ELR (cell line): Measurements from ENCODE around the gene IL24.

Experiments
- DNase-seq: peaks from one replicate; pipeline ENCODE4 v3.0.0-alpha.2; 2015; ENCODE audit warnings: low read depth

The IL24 gene

DNA sequence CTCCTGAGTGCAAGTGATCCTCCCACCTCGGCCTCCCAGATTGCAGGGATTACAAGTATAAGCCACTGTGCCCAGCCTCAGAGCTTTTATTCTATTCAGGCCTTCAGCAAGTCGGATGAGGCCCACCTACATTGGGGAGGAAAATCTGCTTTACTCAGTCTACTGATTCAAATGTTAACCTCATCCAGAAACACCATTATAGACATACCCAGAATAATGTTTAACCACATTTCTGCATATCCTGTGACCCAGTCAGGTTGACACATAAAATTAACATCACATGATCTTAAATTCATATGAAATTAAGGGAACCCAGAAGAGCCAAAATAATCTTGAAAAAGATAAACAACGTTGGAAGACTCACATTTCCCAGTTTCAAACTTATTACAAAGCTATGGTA, 16.9 kb upstream of the IL24 start:
- no peak for DNase-seq

DNA sequence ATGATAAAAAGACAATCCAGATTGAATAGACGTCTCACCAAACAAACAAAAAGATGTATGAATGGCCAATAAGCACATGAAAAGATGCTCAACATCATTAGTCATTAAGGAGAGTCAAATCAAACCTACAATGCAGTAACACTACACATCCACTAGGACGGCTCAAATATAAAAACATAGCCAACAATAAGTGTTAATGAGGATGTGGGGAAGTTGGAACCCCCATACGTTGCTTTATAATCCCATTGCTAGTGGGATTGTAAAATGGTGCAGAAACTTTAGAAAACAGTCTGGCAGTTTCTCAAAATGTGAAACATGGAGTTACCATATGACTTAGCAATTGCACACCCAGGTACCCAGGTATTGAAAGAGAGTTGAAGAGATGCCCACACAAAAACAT, 14.7 kb upstream of the IL24 start:
- no peak for DNase-seq

DNA sequence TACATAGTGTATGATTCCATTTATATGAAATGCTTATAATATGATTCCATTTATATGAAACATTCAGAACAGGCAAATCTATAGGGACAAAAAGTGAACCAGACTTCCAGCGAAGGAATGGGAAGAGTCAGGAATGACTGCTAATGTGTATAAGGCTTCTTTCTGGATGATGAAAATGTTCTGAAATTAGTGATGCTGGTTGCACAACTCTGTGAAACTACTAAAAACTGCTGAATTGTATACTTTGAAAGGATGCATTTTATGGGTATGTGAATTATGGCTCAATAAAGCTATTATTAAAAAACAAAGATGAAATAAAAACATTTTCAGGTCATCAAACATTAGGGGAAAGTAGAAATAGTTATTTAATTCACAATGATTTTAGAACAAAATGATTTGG, 14.1 kb upstream of the IL24 start:
- DNase-seq, result no peak

DNA sequence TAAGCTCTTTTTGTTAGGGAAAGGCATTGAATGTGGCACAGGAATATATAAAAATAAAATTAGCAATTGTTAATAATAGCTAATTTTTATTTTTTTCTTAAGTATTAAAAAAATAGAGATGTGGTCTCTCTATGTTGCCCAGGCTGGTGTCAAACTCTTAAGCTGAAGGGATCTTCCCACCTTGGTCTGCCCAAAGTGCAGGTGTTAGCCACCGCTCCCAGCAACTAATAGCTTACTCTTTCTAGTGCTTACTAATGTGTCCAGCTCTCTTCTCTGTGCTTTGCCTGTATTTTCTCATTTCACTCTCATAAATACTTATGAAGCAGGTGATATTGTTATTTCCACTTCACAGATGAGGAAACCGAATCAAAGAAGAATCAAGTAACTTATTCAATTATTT, 13.4 kb upstream of the IL24 start:
- DNase-seq, result no peak

DNA sequence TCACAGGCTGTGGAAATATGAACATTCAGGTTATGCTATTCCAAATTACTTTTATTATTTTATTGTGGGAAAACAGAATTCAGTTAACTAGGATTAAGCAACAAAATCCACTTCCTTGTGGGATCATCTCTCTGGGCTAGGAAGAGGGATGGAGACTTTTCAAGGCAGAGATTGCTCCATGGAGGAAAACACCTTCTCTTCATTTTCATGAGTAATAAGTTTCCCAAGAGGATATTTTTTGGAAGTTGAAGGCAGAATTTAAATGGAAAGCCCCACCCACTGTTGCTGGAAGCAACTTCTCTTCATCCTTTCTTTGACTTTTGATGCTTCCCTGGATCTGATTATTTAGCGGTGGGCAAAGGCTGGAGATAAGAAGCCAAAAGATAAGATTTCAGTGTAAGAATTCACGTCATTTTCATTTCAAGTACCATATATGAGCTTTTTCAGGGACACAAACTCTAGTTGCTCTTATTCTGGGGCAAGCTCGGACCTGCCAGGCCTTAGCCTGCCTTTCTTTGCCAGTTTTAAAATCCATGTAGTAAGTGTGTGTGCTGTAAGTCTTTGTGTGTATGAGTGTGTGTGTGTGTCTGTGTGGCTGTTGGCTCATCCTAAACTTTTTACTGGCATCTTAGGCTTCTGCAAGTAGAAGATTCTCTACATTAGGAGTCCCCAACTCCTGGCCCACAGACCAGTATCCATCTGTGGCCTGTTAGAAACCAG, 11.7 kb upstream of the IL24 start:
- no peak for DNase-seq

DNA sequence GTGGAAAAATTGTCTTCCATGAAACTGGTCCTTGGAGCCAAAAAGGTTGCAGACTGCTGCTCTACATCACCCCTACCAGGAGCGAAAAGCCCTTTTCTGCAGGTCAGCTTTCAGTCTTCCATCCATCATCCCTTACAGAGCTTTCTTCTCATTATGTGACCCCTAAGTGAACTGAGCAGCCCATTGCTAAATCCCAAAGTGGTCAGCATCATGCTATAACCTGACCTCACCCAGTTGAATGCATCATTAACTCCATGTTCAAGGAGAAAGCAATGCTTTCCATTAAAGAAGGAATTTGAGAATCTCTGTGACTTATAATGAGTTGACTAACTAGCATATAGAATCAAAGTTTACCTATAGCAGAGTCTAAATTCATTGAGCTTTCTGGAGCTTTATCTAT, 10.4 kb upstream of the IL24 start:
- DNase-seq, result no peak

DNA sequence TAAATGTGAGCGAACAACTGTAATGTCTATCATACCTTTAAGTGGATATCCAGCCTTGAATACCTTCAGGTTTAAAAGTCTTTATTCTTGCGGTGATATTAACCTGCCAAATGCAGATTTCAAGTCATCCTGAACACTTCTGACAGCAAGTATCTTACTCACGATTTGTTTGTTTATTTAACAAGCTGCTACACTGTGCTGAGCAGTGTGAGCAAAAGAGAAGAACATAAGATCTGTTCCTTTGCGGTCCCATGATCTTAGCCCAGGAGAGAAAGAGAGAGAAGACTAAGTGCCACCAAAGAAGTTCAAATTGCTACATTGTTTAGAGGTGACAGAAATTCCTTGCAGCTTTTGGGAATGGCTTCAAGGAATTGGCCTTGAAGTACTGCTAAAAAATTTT, 9.5 kb upstream of the IL24 start:
- peak; percentile 67 for DNase-seq

DNA sequence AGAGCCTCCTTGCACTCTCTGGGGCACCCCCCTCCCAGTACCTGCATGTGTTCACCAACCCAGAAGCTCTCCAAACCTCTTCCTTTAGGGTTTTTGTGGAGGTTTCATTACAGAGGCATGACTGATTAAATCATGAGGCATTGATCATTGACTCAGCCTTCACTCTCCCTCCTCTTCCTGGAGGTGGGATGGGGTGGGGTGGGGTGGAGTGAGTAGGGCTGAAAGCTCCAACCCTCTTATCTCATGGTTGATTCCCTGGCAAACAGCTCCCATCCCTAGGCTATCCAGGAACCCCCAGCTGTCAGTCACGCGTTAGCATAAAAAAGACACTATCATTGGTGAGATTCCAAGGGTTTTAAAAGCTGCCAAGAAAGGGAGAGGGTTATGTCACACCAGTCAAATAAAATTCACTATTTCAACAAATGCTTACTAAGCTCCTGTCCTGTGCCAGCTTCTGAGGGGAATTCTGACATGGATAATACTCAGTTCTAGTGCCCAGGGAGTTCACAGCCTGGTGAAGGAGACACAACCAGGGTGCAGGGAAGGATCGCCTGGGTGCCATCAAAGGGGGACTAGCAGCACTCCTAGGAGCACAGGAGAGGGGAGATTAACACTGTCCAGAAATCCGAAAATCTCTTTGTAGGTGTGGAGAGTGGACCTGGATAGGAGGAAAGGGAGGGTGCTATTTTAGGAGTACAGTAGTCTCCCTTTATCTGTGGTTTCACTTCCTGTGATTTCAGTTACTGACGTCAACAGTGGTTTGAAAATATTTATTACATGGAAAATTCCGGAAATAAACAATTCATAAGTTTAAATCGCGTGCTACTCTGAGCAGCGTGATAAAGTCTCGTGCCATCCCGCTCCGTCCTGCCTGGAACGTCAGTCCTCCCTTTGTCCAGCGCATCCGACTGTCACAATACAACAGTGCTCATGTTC, 6.8 kb upstream of the IL24 start:
- peak; percentile 91 for DNase-seq

DNA sequence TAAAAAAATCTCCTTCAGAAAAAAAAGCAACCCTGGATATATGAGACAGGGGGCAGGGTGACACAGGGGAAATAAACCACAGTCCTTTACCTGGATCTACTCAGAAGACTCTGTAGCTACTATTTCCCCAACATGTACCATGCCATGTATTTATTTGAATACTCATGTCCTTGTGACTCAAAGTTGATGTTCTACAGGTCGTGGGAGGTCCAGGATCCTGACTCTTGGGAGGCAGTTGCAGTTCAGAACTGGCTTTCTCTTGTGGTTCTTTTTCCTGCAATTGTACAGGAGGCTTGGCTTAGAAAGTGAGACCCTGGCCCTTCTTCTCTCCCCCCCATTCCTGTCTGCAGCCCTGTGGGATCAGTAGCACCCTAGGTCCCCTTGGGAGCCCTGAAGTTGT, 5.8 kb upstream of the IL24 start:
- DNase-seq, result peak; percentile 51

DNA sequence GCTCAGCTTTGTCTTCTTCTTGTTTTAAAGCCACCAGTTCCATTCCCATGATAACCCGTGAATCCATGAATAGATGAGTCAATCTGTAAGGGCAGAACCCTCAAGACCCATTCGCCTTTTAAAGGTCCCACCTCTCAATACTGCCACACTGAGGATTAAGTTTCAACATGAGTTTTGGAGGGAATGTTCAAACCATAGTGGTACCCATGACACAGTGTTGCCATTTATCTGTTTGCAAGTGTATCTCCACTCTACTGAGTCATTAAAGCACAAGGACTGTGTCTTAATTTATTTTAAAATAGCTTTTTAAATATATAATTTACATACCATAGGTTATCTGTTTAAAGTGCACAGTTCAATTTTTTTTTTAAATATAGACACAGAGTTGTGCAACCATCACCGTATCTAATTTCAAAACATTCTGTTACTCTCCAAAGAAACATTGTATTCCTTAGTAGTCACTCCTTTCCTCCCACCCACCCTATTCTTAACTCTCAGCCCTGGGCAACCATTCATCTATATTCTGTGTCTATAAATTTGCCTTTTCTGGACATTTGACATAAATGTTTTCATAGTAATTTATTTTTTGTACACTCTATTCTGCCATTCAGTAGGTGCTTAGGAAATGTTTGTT, 4.8 kb upstream of the IL24 start:
- peak; percentile 66 for DNase-seq

DNA sequence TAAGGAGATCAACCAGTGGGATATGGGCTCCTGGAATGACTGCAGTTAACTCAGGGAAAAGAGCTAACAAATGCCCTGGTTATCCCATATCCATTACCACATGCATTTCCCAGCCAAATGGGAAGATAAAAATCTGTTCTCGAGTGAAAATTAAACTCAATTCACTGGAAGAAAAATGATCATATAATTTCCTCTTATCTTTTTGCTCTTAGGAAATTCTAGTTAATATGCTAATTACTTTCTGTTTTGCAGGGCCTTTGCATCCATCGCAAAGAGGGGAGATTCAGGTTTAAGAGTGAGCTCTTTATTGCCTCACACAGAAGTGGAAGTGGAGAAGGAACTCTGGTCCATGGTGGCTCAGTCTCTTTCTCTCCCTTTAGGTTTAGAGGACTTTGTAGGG, 3.9 kb upstream of the IL24 start:
- DNase-seq, result no peak

DNA sequence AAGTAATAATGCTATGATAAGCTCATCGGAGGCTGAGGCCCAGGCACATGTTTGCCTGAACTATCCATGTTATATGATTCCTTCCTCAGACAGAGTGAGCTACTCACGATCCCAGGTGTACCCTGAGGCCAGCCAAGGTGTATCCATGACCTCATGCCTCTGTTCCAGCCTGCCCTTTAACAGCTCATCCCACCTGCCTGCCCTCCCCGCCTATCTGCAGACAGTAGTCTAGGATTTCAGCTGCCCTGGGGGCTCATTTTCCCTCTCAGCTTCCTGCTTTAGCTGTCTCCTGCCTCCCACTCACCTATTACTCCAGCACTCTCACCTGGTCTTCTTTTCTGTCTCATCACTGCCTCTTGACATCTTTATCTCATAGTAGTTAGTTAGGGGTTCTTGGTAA, 1.9 kb upstream of the IL24 start:
- DNase-seq, result no peak

DNA sequence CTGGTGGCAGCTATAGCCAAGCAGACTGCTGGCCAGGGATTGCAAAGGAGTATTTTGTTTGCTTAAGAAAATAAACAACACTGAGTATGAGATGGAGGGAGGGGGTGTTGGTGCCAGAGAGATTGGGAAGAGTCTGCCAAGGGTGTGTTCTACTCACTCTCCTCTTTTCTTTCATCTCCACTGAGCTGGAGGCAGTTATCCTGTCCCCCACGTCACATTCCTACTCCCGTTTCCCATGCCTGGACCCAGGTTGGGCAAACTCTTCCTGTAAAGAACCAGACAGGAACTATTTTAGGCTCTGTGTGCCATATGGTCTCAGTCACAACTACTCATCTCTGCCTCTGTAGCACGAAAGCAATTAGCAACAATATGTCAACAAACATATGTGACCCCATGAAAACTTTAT, 1.4 kb upstream of the IL24 start:
- peak; percentile 42 for DNase-seq

DNA sequence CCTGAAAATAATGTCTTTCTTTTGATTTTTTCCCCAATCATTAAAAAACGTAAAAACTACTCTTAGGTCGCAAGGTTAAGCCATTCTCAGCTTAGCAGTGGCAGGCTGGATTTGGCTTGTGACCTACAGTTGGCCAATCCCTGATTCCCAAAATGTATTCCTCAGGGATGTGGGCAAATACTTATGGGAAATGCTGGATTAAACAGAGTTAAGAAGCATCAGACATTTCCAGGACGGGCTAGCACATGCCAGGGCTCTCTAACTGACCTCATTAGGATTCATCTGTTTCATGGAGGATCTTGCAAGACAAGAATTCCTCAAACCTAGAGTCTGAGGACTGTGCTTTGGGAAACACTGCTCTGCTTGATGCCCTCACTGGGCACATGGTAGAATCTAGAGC, 982 bp upstream of the IL24 start:
- no peak for DNase-seq

DNA sequence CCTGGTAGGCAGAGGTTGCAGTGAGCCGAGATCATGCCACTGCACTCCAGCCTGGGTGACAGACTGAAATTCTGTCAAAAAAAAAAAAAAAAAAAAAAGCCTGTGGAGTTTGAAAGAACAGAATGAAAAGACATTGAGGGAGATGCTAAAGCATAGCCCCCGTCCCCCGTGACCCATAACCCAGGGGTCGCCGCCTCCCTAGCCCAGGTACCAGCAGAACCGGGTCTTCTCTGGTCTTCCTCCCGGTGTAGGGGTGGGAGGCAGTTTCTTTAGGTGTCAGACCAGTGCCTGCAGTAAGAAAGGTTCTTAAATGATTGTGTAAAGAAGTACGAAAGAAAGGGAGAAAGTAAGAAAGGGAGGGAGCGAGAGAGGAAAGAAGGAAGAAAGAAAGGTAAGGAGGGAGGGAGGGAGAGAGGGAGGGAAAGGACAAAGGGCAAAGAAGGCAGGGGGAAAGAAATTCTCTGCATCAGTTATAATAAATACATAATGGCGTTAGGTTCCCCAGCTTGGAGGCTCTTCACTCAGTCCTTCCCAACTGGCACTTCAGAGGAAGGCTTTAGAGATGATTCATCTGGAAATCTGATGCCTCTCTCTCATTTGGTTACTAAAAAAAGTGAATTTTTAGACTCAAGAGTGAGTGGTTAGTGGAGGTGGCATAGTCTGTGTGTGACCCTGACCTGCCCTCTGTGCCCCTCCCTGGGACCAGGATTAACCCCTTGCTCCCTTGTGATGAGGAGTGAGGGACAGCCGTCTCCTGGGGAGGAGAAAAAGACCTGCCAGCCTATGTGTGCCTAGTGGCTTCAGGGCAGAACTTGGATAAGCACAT, 1.1 kb downstream of the IL24 start:
- peak; percentile 84 for DNase-seq

DNA sequence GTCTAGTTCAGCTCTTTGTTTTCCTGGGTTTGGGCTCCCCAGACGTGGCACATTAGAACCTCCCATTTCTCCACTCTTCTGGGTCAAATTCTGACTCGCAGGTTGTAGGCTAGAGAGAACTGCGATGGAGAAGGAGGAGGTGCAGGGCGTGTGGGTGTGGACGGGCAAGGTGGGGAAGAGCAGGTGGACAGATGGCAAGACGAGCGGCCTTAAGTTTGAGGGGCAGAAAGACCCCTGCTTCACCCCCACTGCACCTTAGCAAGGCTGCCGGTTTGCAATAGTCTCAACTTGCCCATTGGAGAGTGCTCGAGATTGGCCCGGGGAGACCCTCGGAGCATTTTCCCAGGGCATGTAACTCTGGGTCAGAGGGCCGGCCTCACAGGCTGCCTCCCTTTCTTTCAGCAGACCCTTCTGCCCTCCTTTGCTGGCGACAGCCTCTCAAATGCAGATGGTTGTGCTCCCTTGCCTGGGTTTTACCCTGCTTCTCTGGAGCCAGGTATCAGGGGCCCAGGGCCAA, 1.7 kb downstream of the IL24 start:
- no peak for DNase-seq

DNA sequence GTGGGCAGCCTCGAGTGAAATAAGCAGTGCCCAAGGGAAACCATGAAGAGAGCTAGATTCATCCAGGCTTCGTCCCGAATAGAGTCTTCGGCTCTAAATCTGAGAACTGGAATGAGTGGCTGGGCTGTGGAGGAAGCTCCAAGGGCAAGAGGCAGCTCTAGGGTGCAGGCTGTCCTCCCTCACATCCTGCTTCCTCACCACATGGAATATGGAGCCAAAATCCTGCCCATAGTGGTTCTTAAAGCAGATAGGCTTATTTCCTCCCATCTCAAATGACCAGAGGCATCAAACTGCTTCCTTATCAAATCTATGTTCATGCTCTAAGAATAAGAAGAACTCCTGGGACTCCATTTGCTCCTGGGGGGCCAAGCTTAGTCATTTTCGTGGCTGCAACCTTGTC, 2.5 kb downstream of the IL24 start:
- no peak for DNase-seq

DNA sequence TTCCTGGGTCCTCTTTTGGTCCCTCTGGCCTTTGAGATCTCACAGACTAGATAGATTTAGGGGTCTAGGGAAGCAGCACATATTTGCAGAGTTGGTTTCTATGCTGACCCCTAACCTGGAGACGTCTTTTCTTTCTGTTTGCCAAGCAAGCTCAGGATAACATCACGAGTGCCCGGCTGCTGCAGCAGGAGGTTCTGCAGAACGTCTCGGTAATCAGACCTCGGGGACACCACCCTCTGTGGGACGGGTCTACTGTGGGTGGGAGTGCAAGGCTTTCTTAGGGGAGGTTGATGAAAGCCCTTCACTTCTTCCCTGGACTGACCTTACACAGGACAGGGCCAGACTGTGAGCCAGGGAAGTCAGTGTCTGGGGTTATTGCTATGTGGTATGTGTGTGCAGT, 2.9 kb downstream of the IL24 start:
- DNase-seq, result no peak

DNA sequence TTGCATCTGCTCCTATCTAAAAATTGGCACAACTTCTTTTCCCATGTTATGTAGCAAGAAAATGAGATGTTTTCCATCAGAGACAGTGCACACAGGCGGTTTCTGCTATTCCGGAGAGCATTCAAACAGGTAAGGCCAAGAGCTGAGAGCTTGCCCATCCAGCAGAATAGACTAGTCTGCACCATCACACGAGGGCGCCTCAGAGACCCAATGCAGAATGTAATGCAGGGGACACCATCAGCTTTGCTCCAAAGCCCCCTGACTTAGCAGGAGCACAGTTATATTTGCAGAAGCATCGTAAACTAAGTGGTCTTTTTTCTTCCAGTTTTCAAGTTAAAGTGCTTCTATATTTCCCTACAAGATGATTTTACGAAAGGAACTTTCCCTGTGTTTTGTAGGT, 4.7 kb downstream of the IL24 start:
- DNase-seq, result no peak

DNA sequence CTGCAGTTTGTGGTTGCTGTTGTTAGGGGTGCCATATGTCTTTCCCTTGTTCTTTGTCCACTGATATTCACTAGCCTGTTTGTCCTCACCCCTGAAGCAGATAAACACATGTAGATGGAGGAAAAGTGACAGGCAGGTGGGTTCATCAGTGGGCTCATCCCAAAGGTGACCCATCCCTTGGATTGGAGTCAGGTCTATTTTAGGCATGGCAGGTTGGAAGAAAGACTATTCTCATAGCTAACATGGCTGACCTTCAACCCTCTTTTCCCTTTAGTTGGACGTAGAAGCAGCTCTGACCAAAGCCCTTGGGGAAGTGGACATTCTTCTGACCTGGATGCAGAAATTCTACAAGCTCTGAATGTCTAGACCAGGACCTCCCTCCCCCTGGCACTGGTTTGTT, 5.5 kb downstream of the IL24 start:
- DNase-seq, result no peak

DNA sequence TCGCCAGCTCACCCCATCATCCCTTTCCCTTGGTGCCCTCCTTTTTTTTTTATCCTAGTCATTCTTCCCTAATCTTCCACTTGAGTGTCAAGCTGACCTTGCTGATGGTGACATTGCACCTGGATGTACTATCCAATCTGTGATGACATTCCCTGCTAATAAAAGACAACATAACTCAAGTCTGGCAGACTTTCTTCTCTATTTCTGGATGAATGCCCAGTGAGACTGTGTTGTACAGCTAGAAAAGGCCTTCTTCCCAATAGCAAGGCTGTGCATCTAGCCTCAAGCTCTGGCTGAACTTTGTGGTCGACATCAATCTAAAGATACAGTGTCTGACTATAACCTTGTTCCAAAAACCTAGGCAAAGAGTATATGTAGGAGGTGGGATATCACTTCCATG, 6.4 kb downstream of the IL24 start:
- DNase-seq, result no peak
